ENCODE data around the gene GLUL. TPM values are rescaled to one million over a fixed set of nuclear protein-coding genes. Genes with fewer than 3 reads are reported as not detected.

Gene GLUL
- total and polyA plus RNA-seq, 2 of the 4 experiments (the other 2 are of a cell fraction): 131 to 385 TPM

DNA sequence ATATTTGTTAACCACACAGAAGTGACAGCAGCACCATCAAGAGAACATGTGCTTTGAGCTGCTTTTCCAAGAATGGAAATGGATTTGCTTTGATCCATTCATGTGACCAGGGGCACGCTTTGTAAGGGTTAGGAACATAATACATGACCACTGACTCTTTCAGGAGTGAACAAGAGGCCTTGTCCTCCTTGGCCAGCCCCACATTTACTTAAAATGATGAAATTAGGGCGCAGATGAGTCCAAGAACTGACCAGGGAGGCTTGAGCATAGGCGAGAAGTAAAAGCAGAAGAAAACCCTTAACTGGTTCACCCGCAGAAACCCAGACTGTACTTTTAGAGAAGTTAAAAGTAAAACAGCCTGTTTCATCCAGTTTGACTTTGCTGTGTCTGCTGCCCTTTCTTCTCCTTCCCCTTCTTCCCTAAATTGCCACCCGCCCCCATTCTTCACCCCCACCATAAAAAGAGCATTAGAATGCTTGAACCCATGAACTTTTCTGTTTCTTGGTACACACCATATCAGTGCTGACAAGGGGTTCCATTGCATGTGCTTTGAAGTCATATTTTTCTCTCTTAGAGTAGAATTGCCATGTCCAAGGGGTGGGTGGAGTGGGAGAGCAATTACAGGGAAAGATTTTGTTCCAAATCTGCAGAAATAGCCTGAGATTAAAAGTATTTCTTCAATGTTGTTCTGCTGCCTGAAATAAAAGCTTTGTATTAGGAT lies 2.6 kb upstream of the GLUL start:
- Histone ChIP-seq H3K23ac (ENCODE audit: low read depth, low read length) (no peak overlapping the region), H3K4me3 (ENCODE audit: insufficient read depth, low read depth, low read length) (no peak overlapping the region), H4K5ac (ENCODE audit: low read depth, low read length) (no peak overlapping the region), H3K36me3 (ENCODE audit: control insufficient read depth, insufficient read depth, low read length) (no peaks in the 10 kb centered on the region; the same call in 1 of the 2 replicates), H3K14ac (replicated peaks; ENCODE audit: low read depth, low read length) (no peak overlapping the region), H2AK5ac (ENCODE audit: low read depth, low read length) (no peak overlapping the region), H2BK5ac (ENCODE audit: low read depth, low read length, poor library complexity, severe bottlenecking) (no peak overlapping the region), H3K27me3 (ENCODE audit: control insufficient read depth, insufficient read depth, low read length) (no peaks in the 10 kb centered on the region), H2BK15ac (ENCODE audit: low read depth, low read length) (no peak overlapping the region), H2AK9ac (replicated peaks; ENCODE audit: low read depth, low read length, poor library complexity) (no peak overlapping the region), H3K9me1 (ENCODE audit: insufficient read depth, low read length) (peaks cover 3% of the 10 kb centered on the region; the same call in 1 of the 2 replicates), H3K4me1 (ENCODE audit: control insufficient read depth, insufficient read depth, low read length) (peaks cover 3% of the 10 kb centered on the region), H4K20me1 (ENCODE audit: insufficient read depth, low read length) (peaks cover 16% of the 10 kb centered on the region), H2BK120ac (ENCODE audit: low read depth, low read length) (no peak overlapping the region), H3K56ac (ENCODE audit: extremely low read depth, insufficient read depth, low read length) (no peak overlapping the region), H2BK20ac (ENCODE audit: low read depth, low read length) (no peak overlapping the region), H4K91ac (ENCODE audit: insufficient read depth, low read depth, low read length) (no peak overlapping the region), H3K4ac (ENCODE audit: low read depth, low read length) (no peak overlapping the region), H3K79me1 (ENCODE audit: low read depth in 1 of 2, low read length in 2 of 2) (peaks cover 5 to 13% of the 10 kb centered on the region in 2 experiments; a peak in 3 of 4 replicates), H3K18ac (ENCODE audit: low read depth, low read length) (no peak overlapping the region), H3K9ac (ENCODE audit: low read depth, low read length) (no peak overlapping the region), H4K8ac (ENCODE audit: low read depth in 2 of 2, low read length in 2 of 2) (no peak overlapping the region), H2AFZ (replicated peaks; ENCODE audit: low read length, poor library complexity) (no peak overlapping the region), H3K9me3 (ENCODE audit: control insufficient read depth, insufficient read depth, low read length) (no peaks in the 10 kb centered on the region), H3K27ac (ENCODE audit: insufficient read depth, low read length) (no peak overlapping the region), H3K4me2 (ENCODE audit: low read depth, low read length) (no peak overlapping the region)
- in situ Hi-C loops (cut with MboI; ENCODE audit: low sequenced_read_pairs): loop anchor here (10.0 kb wide), 1 partner anchor 309 kb away; no protein-coding TSS in a partner anchor
- 83% methylated on average over 2 of the region's 5 CpGs; no CpG with 5 or more reads in 1 of the 2 experiments for WGBS, 2 experiments (ENCODE audit: extremely low coverage in 2 of 2, insufficient read length in 1 of 2)
- DNase-seq: no peak
- intact Hi-C loops (cut with micrococcal nuclease): no loop called here
- no TSS peak for BruUV-seq (replicated peaks)
- no peak for TF ChIP-seq ELK1 (IDR thresholded peaks at IDR 0.05; ENCODE audit: borderline replicate concordance, low read depth, low read length)
- TF ChIP-seq CEBPB (IDR thresholded peaks at IDR 0.05; ENCODE audit: low read depth, low read length): no peak
- no peak for TF ChIP-seq FOS (IDR thresholded peaks at IDR 0.05; ENCODE audit: low read depth, low read length)
- no peak for TF ChIP-seq CHD1 (IDR thresholded peaks at IDR 0.05; ENCODE audit: low read depth, low read length)
- no peak for TF ChIP-seq RFX5 (IDR thresholded peaks at IDR 0.05; ENCODE audit: low read depth, low read length)
- no peak for TF ChIP-seq MXI1 (IDR thresholded peaks at IDR 0.05; ENCODE audit: borderline replicate concordance, low read depth, low read length)
- no peak for TF ChIP-seq MAZ (IDR thresholded peaks at IDR 0.05; ENCODE audit: borderline replicate concordance, low read depth, low read length)
- TF ChIP-seq POLR2A (IDR thresholded peaks at IDR 0.05; ENCODE audit: low read depth, low read length): no peak
- TF ChIP-seq, protein P1, sequence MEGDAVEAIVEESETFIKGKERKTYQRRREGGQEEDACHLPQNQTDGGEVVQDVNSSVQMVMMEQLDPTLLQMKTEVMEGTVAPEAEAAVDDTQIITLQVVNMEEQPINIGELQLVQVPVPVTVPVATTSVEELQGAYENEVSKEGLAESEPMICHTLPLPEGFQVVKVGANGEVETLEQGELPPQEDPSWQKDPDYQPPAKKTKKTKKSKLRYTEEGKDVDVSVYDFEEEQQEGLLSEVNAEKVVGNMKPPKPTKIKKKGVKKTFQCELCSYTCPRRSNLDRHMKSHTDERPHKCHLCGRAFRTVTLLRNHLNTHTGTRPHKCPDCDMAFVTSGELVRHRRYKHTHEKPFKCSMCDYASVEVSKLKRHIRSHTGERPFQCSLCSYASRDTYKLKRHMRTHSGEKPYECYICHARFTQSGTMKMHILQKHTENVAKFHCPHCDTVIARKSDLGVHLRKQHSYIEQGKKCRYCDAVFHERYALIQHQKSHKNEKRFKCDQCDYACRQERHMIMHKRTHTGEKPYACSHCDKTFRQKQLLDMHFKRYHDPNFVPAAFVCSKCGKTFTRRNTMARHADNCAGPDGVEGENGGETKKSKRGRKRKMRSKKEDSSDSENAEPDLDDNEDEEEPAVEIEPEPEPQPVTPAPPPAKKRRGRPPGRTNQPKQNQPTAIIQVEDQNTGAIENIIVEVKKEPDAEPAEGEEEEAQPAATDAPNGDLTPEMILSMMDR (conservative IDR thresholded peaks at IDR 0.05; ENCODE audit: low read depth, low read length): no peak
- no peak for TF ChIP-seq NFE2L2 (IDR thresholded peaks at IDR 0.05; ENCODE audit: low read depth, low read length)
- POLR2A ChIA-PET (ENCODE audit: unreplicated experiment): no interaction called here
- CTCF ChIA-PET: interaction anchor here (3.5 kb wide), 1 partner anchor 250 kb away, joined by 81 read pairs; no protein-coding TSS in a partner anchor
- dilution Hi-C loops (cut with HindIII; ENCODE audit: low sequenced_read_pairs, unreplicated experiment): no loop called here
- ATAC-seq (ENCODE audit: low read depth): no peak
